Sigmoid colon (tissue), 4 donors: ENCODE results near the gene ZDHHC12.

Experiments
- CTCF ChIP-seq, 4 experiments: fragments of 450-650 bp in 3 of 4; fragments of 200-600 bp in 1 of 4; IDR thresholded peaks; one replicate each; pipeline ENCODE4 v1.5.1; 2016 to 2019; ENCODE audit warnings: antibody characterized with exemption in 4 of 4, mild to moderate bottlenecking in 3 of 4, moderate library complexity in 2 of 4
- EP300 ChIP-seq, 4 donors: sonication (generic); formaldehyde crosslinking; IDR thresholded peaks; one replicate each; pipeline ENCODE4 v1.6.1; 2017; ENCODE audit warnings: antibody characterized with exemption in 4 of 4
- POLR2A ChIP-seq, 2 donors: fragments of 450-650 bp; IDR thresholded peaks; one replicate each; pipeline ENCODE4 v1.6.1; 2016; ENCODE audit warnings: antibody characterized with exemption in 2 of 2, mild to moderate bottlenecking in 2 of 2, moderate library complexity in 2 of 2
- POLR2AphosphoS5 ChIP-seq, 4 donors: sonication (generic); formaldehyde crosslinking; IDR thresholded peaks; one replicate each; pipeline ENCODE4 v1.6.1; 2017; ENCODE audit warnings: antibody characterized with exemption in 4 of 4

GRCh38 chr9:128677794-128678193, 46.1 kb downstream of the ZDHHC12 start:
- TF ChIP-seq CTCF (IDR thresholded peaks at IDR 0.05) (no peak), EP300 (IDR thresholded peaks at IDR 0.05) (no peak), POLR2A (IDR thresholded peaks at IDR 0.05) (no peak), POLR2AphosphoS5 (IDR thresholded peaks at IDR 0.05) (no peak)
